CD4-positive, alpha-beta T cell treated with Interferon alpha-2 for 1 hour (primary cell): Measurements from ENCODE around the gene ZNF141.
"Not testable (repeated sequence)": the region's sequence is repeated elsewhere in the genome, so short reads cannot be mapped to it uniquely, and the experiment has no call there.

Experiments
- DNase-seq, 2 donors: peaks; one replicate each; pipeline ENCODE4 v3.0.0-alpha.2; 2020 to 2022

Gene ZNF141

GRCh38 chr4:385934-386707 lies 48.5 kb downstream of the ZNF141 start:
- DNase-seq = no peak

GRCh38 chr4:386708-387105 lies 49.1 kb downstream of the ZNF141 start:
- DNase-seq = no peak

GRCh38 chr4:404006-404405 lies 66.4 kb downstream of the ZNF141 start:
- no peak for DNase-seq

- DNase-seq = not testable (repeated sequence)
Measured at GRCh38 chr4:408321-408720, 70.7 kb downstream of the ZNF141 start.

- DNase-seq = no peak
Measured at GRCh38 chr4:422587-422986, 85.0 kb downstream of the ZNF141 start.
